Measurements from ENCODE around the gene GOLM1. TPM values are rescaled to one million over a fixed set of nuclear protein-coding genes. Genes with fewer than 3 reads are reported as not detected.

The GOLM1 gene
- total and polyA plus RNA-seq, 2 donors (not counting 1 experiment from before 2014, with no cell fraction given), result 0.54 TPM; not detected in 1

GRCh38 chr9:86116425-86116824 is 17.1 kb upstream of the GOLM1 start:
- Histone ChIP-seq H3K27ac (ENCODE audit: low read length in 2 of 2) (no peak overlapping the region), H3K27me3 (replicated peaks in 1 of 4; ENCODE audit: control extremely low read depth in 1 of 4, control insufficient read depth in 3 of 4, insufficient read depth in 4 of 4, low read length in 3 of 4) (peaks cover 0 to 2% (median under 1%) of the 10 kb centered on the region in 4 experiments), H3K9me3 (ENCODE audit: control extremely low read depth in 1 of 3, control insufficient read depth in 2 of 3, insufficient read depth in 1 of 3, low read length in 2 of 3) (peaks cover 0 to 4% (median 0%) of the 10 kb centered on the region in 3 donors), H2AFZ (ENCODE audit: insufficient read depth, low read depth, low read length, poor library complexity, severe bottlenecking) (no peak overlapping the region), H3K4me2 (replicated peaks; ENCODE audit: low read depth, low read length, poor library complexity, severe bottlenecking) (no peak overlapping the region), H3K4me3 (ENCODE audit: control extremely low read depth in 1 of 5, extremely low read depth in 1 of 5, insufficient read depth in 1 of 5, low read depth in 2 of 5, low read length in 4 of 5) (no peak overlapping the region), H3K9ac (ENCODE audit: low read length) (no peak overlapping the region), H3K79me2 (ENCODE audit: control insufficient read depth, insufficient read depth, low read length) (no peaks in the 10 kb centered on the region), H3K36me3 (replicated peaks in 1 of 2; ENCODE audit: control extremely low read depth in 1 of 2, control insufficient read depth in 1 of 2, extremely low read depth in 1 of 2, insufficient read depth in 2 of 2, low read length in 1 of 2) (no peaks in the 10 kb centered on the region), H4K20me1 (ENCODE audit: control insufficient read depth, insufficient read depth, low read length, poor library complexity, severe bottlenecking) (no peaks in the 10 kb centered on the region), H3K4me1 (ENCODE audit: control insufficient read depth in 2 of 2, insufficient read depth in 2 of 2, low read length in 2 of 2) (no peaks in the 10 kb centered on the region)
- ATAC-seq (ENCODE audit: low read depth) (no peak), DNase-seq (no peak)
- Mint-ChIP-seq H3K4me1 (no peaks in the 10 kb centered on the region), H3K27me3 (peaks cover 21% of the 10 kb centered on the region), H3K27ac (no peak overlapping the region), H3K9me3 (ENCODE audit: insufficient read depth) (no peaks in the 10 kb centered on the region), H3K4me3 (no peak overlapping the region)
- 95% methylated on average over 7 of the region's 9 CpGs for WGBS (ENCODE audit: insufficient coverage)
- intact Hi-C loops (cut with micrococcal nuclease), result no loop called here
- POLR2A ChIA-PET, result no interaction called here
- no peak for TF ChIP-seq EZH2 (IDR thresholded peaks at IDR 0.05; ENCODE audit: borderline replicate concordance, insufficient read depth, low read depth, low read length, poor library complexity, severe bottlenecking)
- CTCF ChIA-PET, result no interaction called here

- DNase-seq, result no peak
- Mint-ChIP-seq H3K4me1 (no peaks in the 10 kb centered on the region), H3K9me3 (ENCODE audit: insufficient read depth) (no peaks in the 10 kb centered on the region), H3K27me3 (peaks cover 21% of the 10 kb centered on the region), H3K27ac (no peak overlapping the region), H3K4me3 (no peak overlapping the region)
- TF ChIP-seq EZH2 (IDR thresholded peaks at IDR 0.05; ENCODE audit: borderline replicate concordance, insufficient read depth, low read depth, low read length, poor library complexity, severe bottlenecking) (no peak), CTCF (IDR thresholded peaks at IDR 0.05) (no peak)
- 90% methylated on average over 7 of the region's 9 CpGs for WGBS (ENCODE audit: insufficient coverage)
- Histone ChIP-seq H3K4me1 (ENCODE audit: control insufficient read depth in 2 of 2, insufficient read depth in 2 of 2, low read length in 2 of 2) (no peaks in the 10 kb centered on the region), H3K36me3 (replicated peaks in 1 of 2; ENCODE audit: control extremely low read depth in 1 of 2, control insufficient read depth in 1 of 2, extremely low read depth in 1 of 2, insufficient read depth in 2 of 2, low read length in 1 of 2) (no peaks in the 10 kb centered on the region), H3K4me3 (ENCODE audit: control extremely low read depth in 1 of 5, extremely low read depth in 1 of 5, insufficient read depth in 1 of 5, low read depth in 2 of 5, low read length in 4 of 5) (no peak overlapping the region), H3K9me3 (ENCODE audit: control extremely low read depth in 1 of 3, control insufficient read depth in 2 of 3, insufficient read depth in 1 of 3, low read length in 2 of 3) (peaks cover 0 to 4% (median 0%) of the 10 kb centered on the region in 3 donors), H3K4me2 (replicated peaks; ENCODE audit: low read depth, low read length, poor library complexity, severe bottlenecking) (no peak overlapping the region), H3K27me3 (replicated peaks in 1 of 4; ENCODE audit: control extremely low read depth in 1 of 4, control insufficient read depth in 3 of 4, insufficient read depth in 4 of 4, low read length in 3 of 4) (peaks cover 0 to 3% (median 2%) of the 10 kb centered on the region in 4 experiments), H3K79me2 (ENCODE audit: control insufficient read depth, insufficient read depth, low read length) (no peaks in the 10 kb centered on the region), H2AFZ (ENCODE audit: insufficient read depth, low read depth, low read length, poor library complexity, severe bottlenecking) (no peak overlapping the region), H3K9ac (ENCODE audit: low read length) (no peak overlapping the region), H3K27ac (ENCODE audit: low read length in 2 of 2) (no peak overlapping the region), H4K20me1 (ENCODE audit: control insufficient read depth, insufficient read depth, low read length, poor library complexity, severe bottlenecking) (no peaks in the 10 kb centered on the region)
- intact Hi-C loops (cut with micrococcal nuclease), result no loop called here
- no peak for ATAC-seq (ENCODE audit: low read depth)
- CTCF ChIA-PET, result no interaction called here
- POLR2A ChIA-PET, result no interaction called here
Observed at GRCh38 chr9:86115886-86116285, 16.5 kb upstream of the GOLM1 start.
